Measurements from ENCODE around the gene NSF.
"Not testable (repeated sequence)": the region's sequence is repeated elsewhere in the genome, so short reads cannot be mapped to it uniquely, and the experiment has no call there.

GRCh38 chr17:46699014-46699413 is 108.5 kb downstream of the NSF start:
- TF ChIP-seq CTCF, POLR2A (IDR thresholded peaks at IDR 0.05): not testable (repeated sequence)

Measured in testis (tissue), 2 donors.